H1 (cell line): Measurements from ENCODE around the gene NEDD4.

Experiments
- BRCA1 ChIP-seq: IDR thresholded peaks from 2 replicates; pipeline ENCODE4 v1.6.1; 2012; ENCODE audit warnings: low read depth, low read length, improper control_type of control experiment
- EP300 ChIP-seq, 2 experiments: IDR thresholded peaks; 1 replicate in 1 of 2; 2 replicates in 1 of 2; pipeline ENCODE4 v1.6.1; 2011 to 2012; ENCODE audit warnings: low read depth in 2 of 2, low read length in 2 of 2, mild to moderate bottlenecking in 2 of 2, borderline replicate concordance in 1 of 2, inconsistent platforms in 1 of 2, moderate library complexity in 1 of 2
- MAX ChIP-seq: IDR thresholded peaks from 2 replicates; pipeline ENCODE4 v1.6.1; 2012; ENCODE audit warnings: inconsistent platforms
- POLR2A ChIP-seq, 2 experiments: IDR thresholded peaks; 1 replicate in 1 of 2; 2 replicates in 1 of 2; pipeline ENCODE4 v1.6.1; 2011; ENCODE audit warnings: low read depth in 2 of 2, low read length in 2 of 2, mild to moderate bottlenecking in 2 of 2; ENCODE audit errors: control extremely low read depth in 1 of 2
- POLR2AphosphoS5 ChIP-seq: IDR thresholded peaks from 2 replicates; pipeline ENCODE4 v1.6.1; 2011; ENCODE audit warnings: low read depth, low read length
- RAD21 ChIP-seq, 2 experiments: IDR thresholded peaks in 1 of 2; conservative IDR thresholded peaks in 1 of 2; 2 replicates each; pipeline ENCODE4 v1.6.1; 2011; ENCODE audit warnings: low read depth in 2 of 2, low read length in 2 of 2, improper control_type of control experiment in 1 of 2, inconsistent platforms in 1 of 2, mild to moderate bottlenecking in 1 of 2, moderate library complexity in 1 of 2
- RNF2 ChIP-seq: fragments of 200-900, 300-1000 bp; sonication (generic); IDR thresholded peaks from 2 replicates; pipeline ENCODE4 v1.7.1; 2016; ENCODE audit warnings: borderline replicate concordance, low read depth, mild to moderate bottlenecking, antibody characterized with exemption, low read length; ENCODE audit not compliant: poor library complexity, severe bottlenecking; ENCODE audit errors: missing control alignments
- SIN3A ChIP-seq, 2 experiments: IDR thresholded peaks in 1 of 2; conservative IDR thresholded peaks in 1 of 2; 2 replicates each; pipeline ENCODE4 v1.6.1; 2011 to 2012; ENCODE audit warnings: low read length in 2 of 2, improper control_type of control experiment in 1 of 2, low read depth in 1 of 2, mild to moderate bottlenecking in 1 of 2
- SP1 ChIP-seq: IDR thresholded peaks from 2 replicates; pipeline ENCODE4 v1.6.1; 2011; ENCODE audit warnings: low read depth, low read length
- SP2 ChIP-seq: IDR thresholded peaks from 2 replicates; pipeline ENCODE4 v1.6.1; 2012; ENCODE audit warnings: mild to moderate bottlenecking, low read length, inconsistent platforms
- TBP ChIP-seq: IDR thresholded peaks from 2 replicates; pipeline ENCODE4 v1.6.1; 2011; ENCODE audit warnings: low read depth, low read length, improper control_type of control experiment
- TEAD4 ChIP-seq: IDR thresholded peaks from 2 replicates; pipeline ENCODE4 v1.6.1; 2012; ENCODE audit warnings: low read depth, low read length, inconsistent platforms, mixed read lengths
- TF ChIP-seq, protein P1 (sequence below), 3 experiments: IDR thresholded peaks; 1 replicate in 2 of 3; 2 replicates in 1 of 3; pipeline versions ENCODE4 v1.5.1 to v1.6.1; 2011; ENCODE audit warnings: low read length in 3 of 3, mild to moderate bottlenecking in 3 of 3, inconsistent platforms in 2 of 3, low read depth in 1 of 3, moderate library complexity in 1 of 3; ENCODE audit not compliant: insufficient read depth in 1 of 3; ENCODE audit errors: control extremely low read depth in 1 of 3
- TF ChIP-seq, protein P2 (sequence below): IDR thresholded peaks from 2 replicates; pipeline ENCODE4 v1.6.1; 2011; ENCODE audit warnings: low read length, improper control_type of control experiment

GRCh38 chr15:55993804-55994560, 570 bp upstream of the NEDD4 start:
- TF ChIP-seq TBP (no peak), SIN3A (conservative IDR thresholded peaks at IDR 0.05 in 1 of 2, IDR thresholded peaks at IDR 0.05 in 1 of 2; ENCODE audit: low read depth in 1 of 2, low read length in 2 of 2) (no peak), EP300 (IDR thresholded peaks at IDR 0.05; ENCODE audit: borderline replicate concordance in 1 of 2, low read depth in 2 of 2, low read length in 2 of 2) (no peak), SP1 (no peak), SP2 (no peak), POLR2A (IDR thresholded peaks at IDR 0.05; ENCODE audit: control extremely low read depth in 1 of 2, low read depth in 2 of 2, low read length in 2 of 2) (no peak), RAD21 (IDR thresholded peaks at IDR 0.05 in 1 of 2, conservative IDR thresholded peaks at IDR 0.05 in 1 of 2; ENCODE audit: low read depth in 2 of 2, low read length in 2 of 2) (no peak), POLR2AphosphoS5 (no peak), MAX (no peak), BRCA1 (no peak), RNF2 (no peak), TEAD4 (no peak)
- TF ChIP-seq, protein P1, sequence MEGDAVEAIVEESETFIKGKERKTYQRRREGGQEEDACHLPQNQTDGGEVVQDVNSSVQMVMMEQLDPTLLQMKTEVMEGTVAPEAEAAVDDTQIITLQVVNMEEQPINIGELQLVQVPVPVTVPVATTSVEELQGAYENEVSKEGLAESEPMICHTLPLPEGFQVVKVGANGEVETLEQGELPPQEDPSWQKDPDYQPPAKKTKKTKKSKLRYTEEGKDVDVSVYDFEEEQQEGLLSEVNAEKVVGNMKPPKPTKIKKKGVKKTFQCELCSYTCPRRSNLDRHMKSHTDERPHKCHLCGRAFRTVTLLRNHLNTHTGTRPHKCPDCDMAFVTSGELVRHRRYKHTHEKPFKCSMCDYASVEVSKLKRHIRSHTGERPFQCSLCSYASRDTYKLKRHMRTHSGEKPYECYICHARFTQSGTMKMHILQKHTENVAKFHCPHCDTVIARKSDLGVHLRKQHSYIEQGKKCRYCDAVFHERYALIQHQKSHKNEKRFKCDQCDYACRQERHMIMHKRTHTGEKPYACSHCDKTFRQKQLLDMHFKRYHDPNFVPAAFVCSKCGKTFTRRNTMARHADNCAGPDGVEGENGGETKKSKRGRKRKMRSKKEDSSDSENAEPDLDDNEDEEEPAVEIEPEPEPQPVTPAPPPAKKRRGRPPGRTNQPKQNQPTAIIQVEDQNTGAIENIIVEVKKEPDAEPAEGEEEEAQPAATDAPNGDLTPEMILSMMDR (IDR thresholded peaks at IDR 0.05; ENCODE audit: control extremely low read depth in 1 of 3, insufficient read depth in 1 of 3, low read depth in 1 of 3, low read length in 3 of 3) = no peak
- TF ChIP-seq, protein P2, sequence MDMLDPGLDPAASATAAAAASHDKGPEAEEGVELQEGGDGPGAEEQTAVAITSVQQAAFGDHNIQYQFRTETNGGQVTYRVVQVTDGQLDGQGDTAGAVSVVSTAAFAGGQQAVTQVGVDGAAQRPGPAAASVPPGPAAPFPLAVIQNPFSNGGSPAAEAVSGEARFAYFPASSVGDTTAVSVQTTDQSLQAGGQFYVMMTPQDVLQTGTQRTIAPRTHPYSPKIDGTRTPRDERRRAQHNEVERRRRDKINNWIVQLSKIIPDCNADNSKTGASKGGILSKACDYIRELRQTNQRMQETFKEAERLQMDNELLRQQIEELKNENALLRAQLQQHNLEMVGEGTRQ = no peak
